Measurements from ENCODE around the gene DNAJB12.

DNAJB12 gene

GRCh38 chr10:72291019-72291532, 63.6 kb downstream of the DNAJB12 start:
- no peak for DNase-seq (ENCODE audit: low read depth)

- DNase-seq (ENCODE audit: low read depth): no peak
Observed at GRCh38 chr10:72285972-72286521, 68.7 kb downstream of the DNAJB12 start.

GRCh38 chr10:72283131-72283530, 71.6 kb downstream of the DNAJB12 start:
- no peak for DNase-seq (ENCODE audit: low read depth)

All from HS-5 (cell line).